Fibroblast of lung (primary cell): ENCODE results near the gene KLK3.

ENCODE experiments used
- CTCF ChIP-seq, 2 donors: IDR thresholded peaks in 1 of 2; conservative IDR thresholded peaks in 1 of 2; 1 replicate in 1 of 2; 2 replicates in 1 of 2; pipeline ENCODE4 v1.5.1; 2011 to 2012; ENCODE audit warnings: low read length in 2 of 2, control low read depth in 1 of 2, inconsistent platforms in 1 of 2, low read depth in 1 of 2, mild to moderate bottlenecking in 1 of 2
- EZH2 ChIP-seq: IDR thresholded peaks from 2 replicates; pipeline ENCODE4 v1.5.1; 2012; ENCODE audit warnings: low read length, control low read depth, mild to moderate bottlenecking; ENCODE audit errors: missing control alignments

GRCh38 chr19:50818859-50819472 lies 35.7 kb upstream of the KLK3 start:
- TF ChIP-seq CTCF (conservative IDR thresholded peaks at IDR 0.05 in 1 of 2, IDR thresholded peaks at IDR 0.05 in 1 of 2; ENCODE audit: low read depth in 1 of 2, low read length in 2 of 2) (no peak), EZH2 (no peak)
